Renal cortex interstitium (tissue), 11 donors: ENCODE data around the gene PLAU. TPM values are rescaled to one million over a fixed set of nuclear protein-coding genes. Genes with fewer than 3 reads are reported as not detected.
"Not testable (repeated sequence)": the region's sequence is repeated elsewhere in the genome, so short reads cannot be mapped to it uniquely, and the experiment has no call there.

Source experiments
- DNase-seq, 11 donors: peaks; one replicate each; pipeline ENCODE4 v3.0.0-alpha.2; 2013; ENCODE audit warnings: low read depth in 9 of 11, low spot score in 4 of 11; ENCODE audit errors: extremely low read depth in 1 of 11
- polyA plus RNA-seq, 3 donors: library from polyadenylated mRNA; unstranded; fragments of 120-200 nt; gene quantifications; one replicate each; pipeline ENCODE4 v1.2.1, GENCODE V29; 2013; ENCODE audit not compliant: insufficient read length in 3 of 3

PLAU gene
- polyA plus RNA-seq, 3 donors: 14.8 to 30.2 (median 15.6) TPM

DNA sequence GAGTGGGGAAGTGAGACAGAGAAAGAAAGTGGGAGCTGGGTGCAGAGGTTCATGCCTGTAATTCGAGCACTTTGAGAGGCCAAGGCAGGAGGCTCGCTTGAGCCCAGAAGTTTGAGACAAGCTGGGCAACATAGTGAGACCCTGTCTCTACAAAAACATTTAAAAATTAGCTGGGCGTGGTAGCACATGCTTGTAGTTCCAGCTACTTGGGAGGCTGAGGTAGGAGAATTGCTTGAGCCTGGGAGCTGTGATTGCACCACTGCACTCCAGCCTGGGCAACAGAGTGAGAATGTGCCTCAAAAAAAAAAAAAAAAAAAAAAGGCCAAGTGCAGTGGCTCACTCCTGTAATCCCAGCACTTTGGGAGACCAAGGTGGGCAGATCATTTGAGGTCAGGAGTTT is 20.1 kb upstream of the PLAU start:
- DNase-seq: not testable (repeated sequence)

DNA sequence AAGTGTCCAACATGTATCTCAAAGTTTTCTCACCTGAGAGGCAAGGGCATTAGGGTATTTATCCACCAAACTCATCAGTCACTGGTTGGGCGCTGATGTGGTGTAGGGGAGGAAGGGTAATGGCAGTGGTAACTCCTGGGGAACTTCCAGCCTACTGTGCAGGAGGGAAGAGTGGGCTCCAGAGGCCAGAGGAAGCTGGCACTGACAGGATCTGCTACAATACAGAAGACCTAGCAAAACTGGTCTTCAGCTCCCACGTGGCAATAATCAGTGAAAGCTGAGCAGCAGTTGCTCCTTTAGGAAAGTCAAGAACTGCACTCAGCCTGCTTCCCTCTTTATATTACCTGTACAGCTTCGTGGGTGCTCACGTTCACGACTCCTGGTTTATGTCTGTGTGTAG is 19.4 kb upstream of the PLAU start:
- no peak for DNase-seq

DNA sequence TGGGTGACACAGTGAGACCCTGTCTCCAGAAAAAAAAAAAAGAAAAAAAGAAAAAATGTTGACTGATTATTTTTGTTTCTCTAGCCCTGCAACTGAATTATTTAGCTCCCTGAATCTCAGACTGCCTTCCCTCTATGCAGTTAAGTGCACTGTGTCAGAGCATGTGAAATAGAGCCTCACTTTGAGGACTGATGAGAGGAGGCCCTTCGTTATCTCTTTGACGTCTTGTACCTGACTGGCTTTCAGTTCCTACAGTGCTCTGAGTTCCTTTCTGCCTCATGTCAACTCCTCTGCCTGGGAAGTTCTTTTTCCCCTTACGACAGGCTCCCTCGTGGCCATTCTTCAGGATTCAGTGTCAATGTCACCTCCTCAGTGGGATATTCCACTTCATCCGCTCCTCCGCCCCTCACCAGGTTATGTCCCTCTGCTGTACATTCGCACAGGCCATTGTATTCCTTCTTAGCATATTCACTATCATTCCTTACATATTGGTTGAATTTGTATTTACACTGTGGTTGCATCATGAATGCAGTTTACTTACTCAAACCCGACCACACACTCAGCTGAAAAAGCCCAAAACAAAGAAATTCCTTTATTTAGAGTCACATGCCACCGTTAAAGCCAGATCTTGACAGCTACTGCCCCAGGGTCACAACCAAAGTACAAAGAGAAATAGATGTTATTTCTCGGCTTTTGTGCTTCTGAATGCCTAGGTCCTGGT is 18.5 kb upstream of the PLAU start:
- DNase-seq: no peak

DNA sequence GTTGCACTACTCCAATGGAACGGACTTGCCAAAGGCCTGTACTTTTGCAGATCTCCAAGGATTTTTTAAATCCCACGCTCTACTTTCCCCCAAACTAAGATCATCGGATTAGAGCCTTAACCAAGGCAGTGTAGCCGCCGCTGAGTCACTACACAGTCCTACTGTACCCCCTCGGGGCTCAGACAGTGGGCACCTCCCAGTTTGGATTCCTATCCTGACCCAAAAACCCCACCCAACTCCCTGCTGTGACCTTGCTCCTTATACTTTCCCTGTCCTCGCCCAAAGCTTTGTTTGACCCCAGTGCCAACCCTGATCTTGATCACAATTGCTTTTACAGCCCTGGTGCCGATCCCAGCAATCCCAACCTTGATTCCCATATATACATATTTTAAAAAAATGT is 17.5 kb upstream of the PLAU start:
- DNase-seq: no peak

DNA sequence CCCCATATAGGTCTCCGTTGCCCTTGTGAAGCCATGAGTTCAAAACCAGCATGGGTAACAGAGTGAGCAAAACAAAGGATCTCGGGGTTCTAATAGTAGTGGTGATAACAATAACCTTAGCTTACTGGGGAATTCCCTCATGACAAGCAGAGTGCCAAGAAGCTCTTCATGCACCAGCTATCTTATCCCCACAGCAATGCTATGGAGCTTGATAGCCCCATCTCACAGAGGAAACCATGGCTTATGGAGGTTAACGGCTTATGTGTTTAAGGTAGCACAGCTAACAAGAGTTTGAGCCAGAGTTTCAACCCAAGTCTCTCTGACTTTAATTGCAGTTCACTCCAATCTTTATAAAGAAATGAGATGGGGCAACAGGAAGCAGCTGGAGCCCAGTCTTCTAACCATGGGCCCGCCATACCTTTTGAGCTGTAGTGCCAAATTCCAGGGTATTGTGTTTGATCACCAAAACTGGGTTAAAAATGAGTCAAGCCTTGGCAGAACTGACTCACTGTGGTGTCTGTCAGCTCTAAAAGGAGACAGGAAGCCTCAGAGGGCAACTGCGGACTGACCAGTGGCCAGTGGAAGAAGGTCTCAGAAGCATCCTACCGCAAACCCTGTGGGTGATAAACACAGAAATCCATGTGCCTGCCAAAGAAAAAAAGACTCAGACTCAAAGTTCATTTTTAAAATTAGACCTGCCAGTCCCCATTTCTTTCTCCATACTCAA is 16.5 kb upstream of the PLAU start:
- no peak for DNase-seq

DNA sequence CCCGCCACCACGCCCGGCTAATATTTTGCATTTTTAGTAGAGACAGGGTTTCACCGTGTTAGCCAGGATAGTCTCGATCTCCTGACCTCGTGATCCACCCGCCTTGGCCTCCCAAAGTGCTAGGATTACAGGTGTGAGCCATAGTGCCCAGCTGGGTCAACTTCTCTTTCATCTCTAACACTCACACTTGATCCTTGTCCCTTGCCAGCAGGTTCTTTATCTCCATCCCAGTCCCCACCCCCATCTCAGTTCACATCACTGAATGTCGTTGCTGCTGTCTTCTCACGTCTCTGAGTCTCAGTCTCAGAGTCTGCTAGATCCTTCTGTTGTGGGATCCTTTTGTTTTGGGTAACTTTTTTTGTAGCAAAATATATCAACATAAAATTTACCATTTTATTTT is 15.6 kb upstream of the PLAU start:
- not testable (repeated sequence) for DNase-seq

DNA sequence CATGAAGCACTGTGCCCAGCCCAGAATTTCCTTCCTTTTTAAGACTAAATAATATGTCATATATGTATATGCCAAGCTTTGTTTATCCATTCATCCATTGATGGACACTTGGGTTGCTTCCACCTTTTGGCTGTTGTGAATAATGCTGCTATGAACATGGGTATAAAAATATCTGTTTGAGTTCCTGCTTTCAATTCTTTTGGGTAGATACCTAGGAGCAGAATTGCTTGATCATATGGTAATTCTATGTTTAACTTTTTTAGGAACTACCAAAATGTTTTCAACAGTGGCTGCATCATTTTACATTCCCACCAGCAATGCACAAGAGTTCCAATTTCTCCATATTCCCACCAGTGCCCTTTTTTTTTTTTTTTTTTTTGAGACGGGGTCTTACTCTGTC is 13.2 kb upstream of the PLAU start:
- no peak for DNase-seq

DNA sequence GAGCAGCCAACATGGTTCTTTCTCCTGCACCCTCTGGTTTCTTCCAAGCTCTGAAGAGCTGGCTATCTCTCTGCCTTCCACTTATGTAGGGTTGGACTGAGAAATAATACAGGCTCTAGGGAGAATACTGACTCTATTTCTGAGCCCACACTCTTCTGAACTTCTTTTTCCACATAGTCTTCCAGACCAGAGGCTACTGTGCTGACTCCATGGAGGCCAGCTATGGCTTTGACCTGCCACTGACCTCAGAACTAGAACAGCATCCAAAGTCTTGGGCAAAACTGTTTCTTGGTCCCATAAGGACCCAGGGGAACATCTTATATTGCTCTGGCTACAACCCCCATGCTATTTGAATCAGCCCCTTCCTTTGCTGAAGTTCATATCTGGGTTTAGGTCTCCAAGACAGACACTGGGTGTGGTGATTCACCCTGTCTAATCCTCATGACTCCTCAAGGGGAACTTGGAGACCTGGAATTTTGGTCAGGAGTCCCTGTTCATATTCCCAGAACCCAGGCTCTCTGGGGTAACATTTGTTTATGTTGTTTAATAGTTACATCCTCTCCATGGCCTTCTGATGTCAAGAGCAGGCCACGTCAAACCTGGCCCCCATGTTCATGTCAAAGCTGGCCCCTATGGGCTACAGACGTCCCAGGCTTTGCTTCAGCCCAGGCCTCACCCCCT is 12.1 kb upstream of the PLAU start:
- DNase-seq: no peak

DNA sequence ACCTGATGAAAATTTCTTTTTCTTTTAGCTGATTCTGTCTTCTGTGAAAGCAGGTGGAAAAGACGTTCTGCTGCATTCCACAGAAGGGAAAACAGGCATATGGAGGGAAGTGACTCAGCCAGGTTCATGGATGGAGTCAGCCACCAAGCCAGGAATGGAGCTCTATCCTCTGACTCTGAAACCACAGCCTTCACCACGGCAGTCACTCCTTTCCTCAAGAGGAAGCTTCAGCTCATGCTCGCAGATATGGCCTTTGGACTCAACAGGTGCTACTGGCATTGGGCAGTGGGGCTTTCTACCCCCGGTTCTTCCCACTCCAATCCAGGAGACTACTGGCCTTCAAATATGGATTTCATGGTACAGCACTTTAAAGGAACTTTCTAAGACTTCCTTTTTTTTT is 11.5 kb upstream of the PLAU start:
- DNase-seq: no peak

DNA sequence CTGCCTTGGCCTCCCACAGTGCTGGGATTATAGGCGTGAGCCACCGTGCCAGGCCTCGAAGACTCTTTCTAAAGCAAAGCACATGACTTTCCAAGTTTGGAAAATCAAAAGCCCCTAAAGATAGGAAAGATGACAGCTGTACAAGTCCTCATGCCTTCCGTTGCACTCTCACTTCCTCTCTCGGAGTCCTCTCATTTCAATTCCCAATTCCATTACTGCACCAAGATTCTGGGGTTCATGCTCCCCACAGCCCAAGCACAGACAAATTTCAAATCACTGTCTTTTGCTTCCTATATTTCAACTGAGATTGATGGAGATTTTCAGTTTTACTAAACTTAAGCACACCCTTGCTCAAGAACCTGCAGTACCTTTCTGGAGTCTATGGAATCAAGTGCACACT is 10.9 kb upstream of the PLAU start:
- DNase-seq: no peak

DNA sequence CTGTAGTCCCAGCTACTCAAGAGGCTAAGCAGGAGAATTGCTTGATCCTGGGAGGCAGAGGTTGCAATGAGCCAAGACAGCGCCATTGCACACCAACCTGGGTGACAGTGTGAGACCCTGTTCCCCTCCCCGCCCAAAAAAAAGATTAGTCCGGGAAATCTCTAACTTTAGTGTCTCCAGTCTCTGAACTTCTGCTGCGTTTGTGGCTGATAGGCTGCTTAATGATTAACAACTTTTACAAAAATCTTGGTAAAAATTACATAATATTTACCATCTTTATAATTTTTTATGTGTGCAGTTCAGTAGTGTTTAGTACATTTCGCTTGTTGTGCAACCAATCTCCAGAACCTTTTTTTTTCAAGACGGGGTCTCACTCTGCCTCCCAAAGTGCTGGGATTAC is 9.7 kb upstream of the PLAU start:
- DNase-seq: no peak

DNA sequence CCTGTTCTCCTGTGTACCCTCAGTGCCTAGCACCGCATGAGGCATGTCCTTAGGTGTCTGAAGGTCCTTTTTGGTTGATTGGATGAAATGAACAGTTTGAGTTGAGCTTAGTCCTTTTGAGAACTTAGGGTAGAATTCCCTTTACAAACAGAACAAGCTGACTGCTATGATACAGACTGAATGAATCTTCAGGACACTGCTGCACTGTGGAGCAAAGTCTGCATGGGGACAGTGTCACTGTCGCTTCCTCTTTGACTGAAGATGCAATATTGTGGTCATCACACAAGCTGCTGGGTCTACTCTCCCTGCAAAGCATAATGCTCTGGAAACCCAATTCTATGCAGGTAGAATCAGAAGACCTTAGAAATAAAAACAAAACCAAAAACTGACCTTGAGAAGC is 8.6 kb upstream of the PLAU start:
- no peak for DNase-seq

DNA sequence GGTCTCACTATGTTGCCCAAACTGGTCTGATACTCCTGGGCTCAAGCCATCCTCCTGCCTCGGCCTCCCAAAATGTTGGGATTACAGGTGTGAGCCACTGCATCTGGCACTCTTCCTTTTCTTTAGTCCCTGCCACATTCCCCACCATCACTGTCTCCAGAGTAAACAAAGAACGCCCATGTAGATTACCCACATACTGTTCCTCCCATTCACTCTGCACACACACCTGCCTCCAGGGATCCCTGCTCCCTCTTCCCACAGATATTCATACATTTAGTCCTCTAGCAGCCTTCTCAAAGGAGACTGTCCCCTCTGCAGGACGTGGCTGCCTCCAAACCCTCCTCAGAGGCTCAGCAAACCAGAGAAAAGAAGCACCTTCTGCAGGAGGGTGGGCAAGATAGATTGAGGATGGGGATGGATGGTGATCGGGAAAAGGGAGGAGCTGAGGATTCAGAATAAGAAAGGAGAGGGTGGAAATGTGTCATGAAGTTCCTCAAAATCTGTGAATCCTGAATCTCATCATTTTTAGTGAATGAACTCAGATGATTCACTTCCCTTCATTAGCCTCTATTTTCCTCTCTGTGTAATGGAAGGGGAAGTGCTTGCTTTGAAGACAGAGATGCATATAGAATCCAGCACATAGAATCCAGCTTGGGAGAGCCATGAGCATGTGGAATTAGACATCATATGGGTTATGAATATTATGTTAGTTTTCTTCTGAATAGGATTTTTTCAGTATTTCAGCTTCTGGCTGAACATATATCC is 5.5 kb upstream of the PLAU start:
- DNase-seq: no peak

DNA sequence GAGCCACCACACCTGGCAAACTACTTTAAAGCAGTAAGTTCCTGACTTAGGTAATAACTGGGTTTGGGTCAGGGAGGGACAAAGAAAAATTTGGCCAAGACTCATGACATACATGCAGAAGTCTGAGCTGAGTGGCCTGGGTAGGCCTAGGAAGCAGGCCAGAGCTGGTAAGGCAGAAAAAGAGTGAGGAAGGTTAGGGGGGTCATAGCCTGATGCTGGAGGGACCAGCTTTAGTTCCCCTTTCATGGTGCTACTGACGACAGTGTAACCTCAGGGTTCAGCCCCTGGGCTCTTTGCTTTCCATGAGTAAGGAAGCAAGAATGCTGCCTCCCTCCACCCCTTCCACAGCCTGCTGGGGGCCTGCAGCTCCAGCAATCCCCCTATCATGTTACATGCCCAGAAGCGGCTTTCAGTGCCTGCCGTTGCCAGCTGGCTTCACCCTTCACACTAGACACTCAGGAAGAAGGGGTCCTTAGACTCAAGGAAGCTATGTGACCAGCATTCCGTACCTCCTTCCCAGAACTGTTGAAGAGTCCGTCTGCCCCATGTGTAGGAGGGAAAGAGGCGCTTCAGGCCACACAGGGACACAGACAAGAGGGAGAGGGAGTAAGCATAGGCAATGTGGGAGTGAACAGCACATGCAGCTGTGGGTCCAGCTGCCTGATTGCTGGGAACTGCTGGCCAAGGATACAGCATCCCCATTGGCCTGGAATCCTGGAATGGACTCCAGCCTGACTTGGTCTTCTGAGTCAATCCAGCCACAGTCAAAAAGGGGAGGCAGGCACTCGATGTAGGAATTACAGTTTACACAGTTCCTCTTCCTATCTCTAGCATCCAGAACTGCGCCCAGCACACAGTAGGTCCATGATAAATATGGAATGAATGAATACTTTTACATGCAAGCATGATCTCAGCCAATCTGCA is 4.1 kb upstream of the PLAU start:
- peak in 8 of 11 donors; percentile 56 to 83 (median 66) for DNase-seq

DNA sequence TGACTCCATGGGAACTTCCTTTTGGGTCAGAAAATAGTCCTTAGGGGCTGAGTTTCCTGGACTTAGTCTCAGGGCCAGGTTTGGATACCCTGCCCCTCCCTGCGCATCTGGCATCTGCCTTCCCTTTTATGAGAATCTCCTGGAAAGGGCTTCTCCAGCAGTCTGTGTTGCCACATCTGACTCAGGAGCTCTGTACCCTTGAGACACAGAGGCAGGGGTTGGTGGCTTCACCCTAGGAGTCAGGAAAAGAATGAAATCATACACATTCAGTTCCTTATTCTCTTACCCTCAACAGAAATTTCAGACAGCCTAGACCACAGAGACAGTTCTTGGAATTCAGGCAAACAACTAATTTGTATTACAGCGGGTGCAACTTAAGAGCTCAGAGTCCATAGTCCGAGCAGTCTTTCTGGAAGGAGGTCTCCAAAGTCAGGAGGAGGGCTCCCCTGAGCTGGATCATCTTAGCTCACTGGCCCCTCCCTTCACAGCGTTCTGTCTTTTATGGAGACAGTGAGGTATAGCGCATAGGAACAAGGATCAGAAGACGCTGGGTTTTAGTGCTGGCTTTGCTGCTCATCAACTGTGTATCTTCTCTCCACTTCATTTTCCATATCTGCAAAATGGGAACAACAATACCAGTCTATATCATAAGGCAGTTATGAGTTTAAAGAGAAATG is 3.0 kb upstream of the PLAU start:
- no peak for DNase-seq

DNA sequence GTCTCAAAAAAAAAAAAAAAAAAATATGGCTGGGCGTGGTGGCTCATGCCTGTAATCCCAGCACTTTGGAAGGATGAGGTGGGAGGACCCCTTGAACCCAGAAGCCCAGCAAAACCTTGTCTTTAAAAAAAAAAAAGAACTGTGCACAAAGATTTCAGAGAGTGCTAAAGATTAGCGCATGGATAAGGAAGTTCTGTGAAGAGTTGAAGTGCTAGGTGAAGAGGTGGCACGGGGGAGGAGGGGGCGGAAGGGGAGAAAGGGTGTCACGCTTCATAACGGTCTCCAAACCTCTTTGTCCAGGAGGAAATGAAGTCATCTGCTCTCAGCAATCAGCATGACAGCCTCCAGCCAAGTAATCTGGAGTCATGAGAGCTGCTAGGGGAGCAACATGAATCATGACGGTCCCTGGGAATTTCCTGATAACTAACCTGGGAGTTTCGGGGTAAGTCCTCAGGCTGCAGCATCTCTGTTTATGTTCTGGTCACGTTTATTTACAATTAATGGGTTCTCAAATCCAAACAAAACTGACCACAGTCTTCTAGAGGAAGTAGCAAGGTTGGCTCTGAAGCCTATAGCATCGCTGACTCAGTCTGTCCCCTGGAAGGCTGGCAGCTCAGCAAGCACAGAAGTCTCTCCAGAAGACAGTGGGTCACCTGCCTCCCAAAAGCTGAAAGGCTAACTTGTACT is 1.9 kb upstream of the PLAU start:
- DNase-seq: peak in 2 of 11 donors; percentile 39 to 55

DNA sequence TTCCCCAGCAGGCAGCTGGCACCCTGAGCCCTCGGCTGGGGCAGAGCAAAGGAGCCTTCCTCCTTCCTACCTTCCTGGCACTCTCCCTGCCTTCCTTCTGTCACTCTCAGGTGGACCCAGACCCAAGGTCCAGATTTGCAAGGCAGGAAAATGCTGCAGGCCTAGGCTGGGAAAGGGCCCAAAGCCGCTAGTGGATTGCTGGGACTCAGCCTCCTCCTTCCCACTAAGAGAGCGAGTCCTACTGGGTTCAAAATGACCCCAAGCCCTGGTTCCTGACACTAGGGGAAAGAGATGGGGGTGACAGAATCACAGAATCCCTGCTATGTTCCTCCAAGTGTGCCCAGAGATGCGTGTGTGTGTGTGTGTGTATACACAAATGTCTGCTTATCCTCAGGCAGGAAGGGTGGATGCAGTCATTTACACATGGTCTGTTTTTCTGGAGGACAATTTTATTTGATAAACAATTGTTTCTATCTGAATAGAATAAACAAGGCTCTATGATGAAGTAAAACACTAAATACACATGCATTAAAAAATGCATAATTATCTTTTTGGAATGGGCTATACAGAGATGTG is 1.3 kb upstream of the PLAU start:
- DNase-seq: no peak
